ENCODE results near the gene ORM1.

DNA sequence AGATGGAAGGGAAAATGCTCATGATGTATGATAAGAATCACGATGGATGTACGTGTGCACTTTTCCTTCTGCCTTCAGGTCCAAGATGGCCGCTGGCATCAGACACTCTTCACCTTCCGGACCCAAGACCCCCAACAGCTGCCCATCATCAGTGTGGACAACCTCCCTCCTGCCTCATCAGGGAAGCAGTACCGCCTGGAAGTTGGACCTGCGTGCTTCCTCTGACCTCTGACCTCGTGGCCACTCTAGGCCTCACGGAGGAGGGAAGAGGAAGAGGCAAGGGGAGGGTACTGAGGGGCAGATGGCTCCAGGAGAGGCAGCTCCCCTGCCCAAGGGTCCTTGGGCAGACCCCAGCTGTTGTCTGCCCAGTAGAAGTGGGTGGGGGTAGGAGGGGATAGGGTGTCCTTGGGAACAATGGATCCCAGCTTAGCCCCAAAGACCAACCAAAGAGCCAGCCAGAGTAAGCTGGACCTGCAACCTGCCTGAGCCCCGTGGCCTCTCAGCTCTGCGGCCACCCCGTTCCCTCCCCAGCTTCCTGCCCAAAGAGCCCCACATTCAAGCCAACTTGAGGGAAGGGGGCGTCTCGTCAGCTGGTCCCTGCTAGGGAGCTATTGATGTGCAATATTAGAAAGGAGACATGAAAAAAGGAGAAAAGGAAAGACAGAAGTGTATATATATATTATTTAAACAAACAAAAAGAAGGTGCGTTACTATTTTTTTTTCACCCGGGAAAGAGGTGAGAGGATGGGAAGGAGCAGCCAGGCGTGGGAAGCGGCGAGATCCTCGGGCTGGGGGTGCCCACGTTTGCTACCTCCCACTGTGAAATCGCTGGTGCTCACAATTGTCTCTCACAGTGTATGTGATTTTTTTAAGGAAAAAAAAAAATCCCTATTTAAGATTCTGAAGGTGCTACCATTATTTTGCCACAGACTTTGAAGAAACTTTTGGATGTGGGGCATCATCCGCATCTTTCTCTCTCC, 12.1 kb upstream of the ORM1 start:
- TF ChIP-seq SRF (IDR thresholded peaks at IDR 0.05; ENCODE audit: low read depth in 2 of 2, low read length in 2 of 2) (no peak), SIX5 (IDR thresholded peaks at IDR 0.05; ENCODE audit: low read depth, low read length, severe bottlenecking) (no peak), SUZ12 (IDR thresholded peaks at IDR 0.05; ENCODE audit: unreplicated experiment) (no peak), POLR2A (IDR thresholded peaks at IDR 0.05; ENCODE audit: low read depth, low read length) (no peak), GABPA (IDR thresholded peaks at IDR 0.05; ENCODE audit: low read depth) (no peak), NFYB (IDR thresholded peaks at IDR 0.05; ENCODE audit: insufficient read depth, low read depth, low read length) (no peak), CEBPB (IDR thresholded peaks at IDR 0.05; ENCODE audit: borderline replicate concordance in 1 of 2, low read depth in 2 of 2, low read length in 2 of 2) (no peak), SIN3A (IDR thresholded peaks at IDR 0.05; ENCODE audit: low read depth, low read length) (no peak), ZNF217 (IDR thresholded peaks at IDR 0.05) (no peak), EZH2 (IDR thresholded peaks at IDR 0.05; ENCODE audit: borderline replicate concordance, control insufficient read depth, low read depth, low read length) (no peak)
- TF ChIP-seq, protein P1, sequence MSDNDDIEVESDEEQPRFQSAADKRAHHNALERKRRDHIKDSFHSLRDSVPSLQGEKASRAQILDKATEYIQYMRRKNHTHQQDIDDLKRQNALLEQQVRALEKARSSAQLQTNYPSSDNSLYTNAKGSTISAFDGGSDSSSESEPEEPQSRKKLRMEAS (IDR thresholded peaks at IDR 0.05; ENCODE audit: low read depth, low read length): no peak
- TF ChIP-seq, protein P2, sequence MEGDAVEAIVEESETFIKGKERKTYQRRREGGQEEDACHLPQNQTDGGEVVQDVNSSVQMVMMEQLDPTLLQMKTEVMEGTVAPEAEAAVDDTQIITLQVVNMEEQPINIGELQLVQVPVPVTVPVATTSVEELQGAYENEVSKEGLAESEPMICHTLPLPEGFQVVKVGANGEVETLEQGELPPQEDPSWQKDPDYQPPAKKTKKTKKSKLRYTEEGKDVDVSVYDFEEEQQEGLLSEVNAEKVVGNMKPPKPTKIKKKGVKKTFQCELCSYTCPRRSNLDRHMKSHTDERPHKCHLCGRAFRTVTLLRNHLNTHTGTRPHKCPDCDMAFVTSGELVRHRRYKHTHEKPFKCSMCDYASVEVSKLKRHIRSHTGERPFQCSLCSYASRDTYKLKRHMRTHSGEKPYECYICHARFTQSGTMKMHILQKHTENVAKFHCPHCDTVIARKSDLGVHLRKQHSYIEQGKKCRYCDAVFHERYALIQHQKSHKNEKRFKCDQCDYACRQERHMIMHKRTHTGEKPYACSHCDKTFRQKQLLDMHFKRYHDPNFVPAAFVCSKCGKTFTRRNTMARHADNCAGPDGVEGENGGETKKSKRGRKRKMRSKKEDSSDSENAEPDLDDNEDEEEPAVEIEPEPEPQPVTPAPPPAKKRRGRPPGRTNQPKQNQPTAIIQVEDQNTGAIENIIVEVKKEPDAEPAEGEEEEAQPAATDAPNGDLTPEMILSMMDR (IDR thresholded peaks at IDR 0.05 in 2 of 3, conservative IDR thresholded peaks at IDR 0.05 in 1 of 3; ENCODE audit: control insufficient read depth in 2 of 3, extremely low read depth in 1 of 3, insufficient read depth in 1 of 3, low read depth in 3 of 3, low read length in 3 of 3): no peak
- TF ChIP-seq, protein P3, sequence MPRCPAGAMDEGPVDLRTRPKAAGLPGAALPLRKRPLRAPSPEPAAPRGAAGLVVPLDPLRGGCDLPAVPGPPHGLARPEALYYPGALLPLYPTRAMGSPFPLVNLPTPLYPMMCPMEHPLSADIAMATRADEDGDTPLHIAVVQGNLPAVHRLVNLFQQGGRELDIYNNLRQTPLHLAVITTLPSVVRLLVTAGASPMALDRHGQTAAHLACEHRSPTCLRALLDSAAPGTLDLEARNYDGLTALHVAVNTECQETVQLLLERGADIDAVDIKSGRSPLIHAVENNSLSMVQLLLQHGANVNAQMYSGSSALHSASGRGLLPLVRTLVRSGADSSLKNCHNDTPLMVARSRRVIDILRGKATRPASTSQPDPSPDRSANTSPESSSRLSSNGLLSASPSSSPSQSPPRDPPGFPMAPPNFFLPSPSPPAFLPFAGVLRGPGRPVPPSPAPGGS (IDR thresholded peaks at IDR 0.05; ENCODE audit: borderline replicate concordance, insufficient read depth, low read depth, low read length, poor library complexity, severe bottlenecking): no peak

All from GM12878 (cell line).